Stimulated activated CD4-positive, alpha-beta T cell treated with anti-CD3 and anti-CD28 coated beads, Interleukin-15, amount 100 ng/mL, for 1 hour (primary cell): Measurements from ENCODE around the gene UCK1.
A peak's percentile ranks its signal among the peaks of the same experiment; 100 is the strongest.
"Not testable (repeated sequence)": the region's sequence is repeated elsewhere in the genome, so short reads cannot be mapped to it uniquely, and the experiment has no call there.

Source experiments
- DNase-seq, 2 donors: peaks; one replicate each; pipeline ENCODE4 v3.0.0-alpha.2; 2020; ENCODE audit warnings: low read depth in 1 of 2, low spot score in 1 of 2

UCK1 gene

GRCh38 chr9:131523451-131524435, 7.3 kb downstream of the UCK1 start:
- no peak for DNase-seq

- DNase-seq = no peak
Observed at GRCh38 chr9:131523086-131523388, 8.0 kb downstream of the UCK1 start.

DNA sequence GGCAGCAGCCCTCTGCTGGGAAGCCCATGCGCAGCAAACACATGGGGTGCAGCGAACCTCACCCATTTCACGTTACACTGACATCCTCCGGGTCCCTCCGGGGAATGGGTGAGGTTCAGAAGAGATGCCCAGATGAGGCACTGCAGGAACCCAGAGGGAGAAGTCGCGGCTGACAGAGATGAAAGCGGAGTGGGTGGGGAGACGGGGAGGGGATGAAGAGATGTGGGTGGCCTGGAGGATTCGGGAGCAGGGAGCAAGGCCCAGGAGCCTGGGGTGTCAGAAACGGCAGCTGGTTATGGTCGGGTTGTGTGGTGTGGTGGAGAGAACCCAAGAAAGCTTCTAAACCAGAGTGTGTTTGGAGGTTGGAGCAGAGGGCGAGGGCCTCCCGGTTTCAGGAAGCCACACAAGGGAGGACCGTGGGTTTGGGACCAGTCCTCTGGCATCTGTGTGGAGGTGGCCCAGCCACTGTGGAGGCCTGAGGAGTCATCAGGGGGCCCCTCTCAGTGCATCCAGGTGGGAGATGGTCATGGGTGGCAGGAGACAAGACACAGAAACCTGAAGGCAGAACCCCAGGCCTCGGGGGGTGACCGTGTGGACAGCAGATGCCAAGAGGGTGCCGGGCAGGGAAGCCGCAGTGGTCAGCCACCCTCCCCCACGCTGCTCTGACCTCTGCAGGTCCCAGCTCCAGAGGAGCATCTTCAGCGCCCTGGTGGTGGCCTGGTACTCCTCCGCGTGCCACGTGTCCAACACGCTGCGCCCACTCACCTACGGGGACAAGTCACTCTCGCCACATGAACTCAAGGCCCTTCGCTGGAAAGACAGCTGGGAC, 8.6 kb downstream of the UCK1 start:
- no peak for DNase-seq

GRCh38 chr9:131521822-131522221, 9.2 kb downstream of the UCK1 start:
- DNase-seq = no peak

DNA sequence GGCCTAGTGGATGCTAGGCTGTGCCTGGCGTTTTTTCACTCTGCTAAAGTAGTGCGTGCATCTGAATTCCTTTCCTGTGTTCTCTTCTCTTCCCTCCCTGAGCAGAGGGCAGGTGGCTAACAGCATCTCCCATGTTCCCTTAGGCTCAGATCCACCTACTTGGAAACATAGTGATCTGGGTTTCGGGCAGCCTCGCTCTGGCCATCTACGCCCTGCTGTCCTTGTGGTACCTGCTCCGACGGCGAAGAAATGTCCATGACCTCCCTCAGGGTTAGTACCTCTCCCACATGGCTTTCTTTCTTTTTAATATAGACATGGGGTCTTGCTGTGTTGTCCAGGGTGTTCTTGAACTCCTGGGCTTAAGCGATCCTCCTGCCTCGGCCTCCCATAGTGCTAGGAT, 9.9 kb downstream of the UCK1 start:
- DNase-seq = no peak

GRCh38 chr9:131520503-131520902, 10.6 kb downstream of the UCK1 start:
- DNase-seq = no peak

DNA sequence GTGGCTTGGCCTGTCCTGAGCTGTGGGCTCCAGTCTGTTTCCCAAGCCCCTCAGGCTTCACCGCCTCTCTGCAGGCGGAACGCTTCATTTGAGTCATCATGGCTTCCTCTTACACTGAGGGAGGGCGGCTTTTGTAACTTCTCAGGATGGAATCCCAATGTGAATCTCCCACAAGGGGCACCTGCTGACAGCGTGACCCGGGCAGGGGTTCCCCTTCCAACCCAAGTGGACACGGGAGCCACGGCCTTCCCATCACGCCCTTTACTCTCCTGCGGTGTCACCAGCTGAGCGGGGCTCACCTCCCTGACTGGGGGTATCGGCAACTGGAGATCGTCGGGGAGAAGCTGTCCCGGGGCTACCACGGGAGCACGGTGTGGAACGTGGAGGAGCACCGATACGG, 12.5 kb downstream of the UCK1 start:
- DNase-seq = no peak

GRCh38 chr9:131517761-131518190, 13.3 kb downstream of the UCK1 start:
- no peak for DNase-seq

- no peak for DNase-seq
Observed at GRCh38 chr9:131516930-131517329, 14.1 kb downstream of the UCK1 start.

- no peak for DNase-seq
Observed at GRCh38 chr9:131516100-131516499, 15.0 kb downstream of the UCK1 start.

GRCh38 chr9:131515559-131516031, 15.5 kb downstream of the UCK1 start:
- not testable (repeated sequence) for DNase-seq

GRCh38 chr9:131513177-131513576, 17.9 kb downstream of the UCK1 start:
- no peak for DNase-seq

GRCh38 chr9:131511880-131512279, 19.2 kb downstream of the UCK1 start:
- no peak for DNase-seq

DNA sequence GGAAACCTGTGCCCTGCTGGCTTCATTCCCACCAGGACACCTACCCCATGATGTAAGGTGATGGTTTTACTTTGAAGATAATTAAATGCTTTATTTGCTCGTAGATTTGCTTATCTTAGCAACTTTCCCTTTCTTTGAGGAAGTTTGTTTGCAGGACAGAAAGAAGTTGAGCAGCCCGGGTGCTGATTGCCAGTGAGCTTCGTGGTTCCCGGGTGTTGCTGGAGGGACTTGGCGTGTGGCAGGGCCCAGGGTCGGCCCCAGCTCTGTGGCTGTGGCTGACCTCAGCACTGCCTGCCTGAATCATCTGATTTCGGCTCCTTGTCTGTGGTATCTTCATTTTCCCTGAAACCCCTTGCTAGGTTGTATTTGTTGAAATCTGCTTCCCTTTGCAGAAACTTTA, 19.6 kb downstream of the UCK1 start:
- no peak for DNase-seq

GRCh38 chr9:131505012-131505411, 26.1 kb downstream of the UCK1 start:
- no peak for DNase-seq

DNA sequence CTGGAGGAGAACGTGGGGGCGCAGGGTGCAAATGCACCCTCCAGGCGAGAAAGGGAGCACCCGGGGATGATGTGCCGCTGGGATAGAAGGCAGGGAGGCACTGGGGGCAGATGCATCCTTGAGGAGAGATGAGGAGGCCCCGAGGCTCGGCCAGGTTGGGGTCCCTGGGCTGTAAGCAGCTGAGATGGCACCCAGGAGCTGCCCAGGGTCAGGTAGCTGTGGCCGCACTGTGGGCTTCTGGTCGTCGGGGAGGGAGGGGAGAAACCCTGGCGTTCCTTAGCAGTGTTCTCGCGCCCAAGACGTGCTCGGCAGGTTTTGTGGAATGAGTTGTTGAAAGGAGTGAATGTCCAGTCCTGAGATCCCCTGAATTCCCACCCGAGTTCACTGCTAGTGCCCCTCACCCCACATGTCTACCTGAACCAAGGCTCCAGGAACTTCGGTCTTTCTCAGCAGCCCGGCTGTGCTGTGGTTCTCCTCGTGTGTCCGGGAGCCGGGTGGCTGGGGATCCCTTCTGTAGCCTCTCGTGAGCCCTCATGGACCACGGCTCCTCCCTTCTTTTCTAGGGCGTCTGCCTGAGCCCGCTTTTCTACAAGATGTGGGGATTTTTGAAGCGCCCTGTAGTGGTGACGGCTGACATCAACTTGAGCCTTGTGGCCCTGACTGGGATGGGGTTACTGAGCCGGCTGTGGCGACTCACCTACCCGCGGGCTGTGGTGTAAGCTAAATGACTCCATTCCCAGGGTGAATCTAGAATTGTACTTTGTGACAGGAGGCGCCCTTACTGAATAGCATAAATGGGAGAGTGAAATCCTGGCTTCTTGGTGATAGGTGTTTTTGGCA, 27.2 kb downstream of the UCK1 start:
- peak; percentile 23 to 32 for DNase-seq

GRCh38 chr9:131502781-131503625, 28.1 kb downstream of the UCK1 start, which contains the start of gene POMT1:
TSS of gene POMT1 (plus strand) at chr9:131502918. CDS start at chr9:131504219, 1,301 bp downstream.
- peak; percentile 81 to 83 for DNase-seq

GRCh38 chr9:131500939-131501541, 30.0 kb downstream of the UCK1 start:
- DNase-seq = peak; percentile 17 to 19

DNA sequence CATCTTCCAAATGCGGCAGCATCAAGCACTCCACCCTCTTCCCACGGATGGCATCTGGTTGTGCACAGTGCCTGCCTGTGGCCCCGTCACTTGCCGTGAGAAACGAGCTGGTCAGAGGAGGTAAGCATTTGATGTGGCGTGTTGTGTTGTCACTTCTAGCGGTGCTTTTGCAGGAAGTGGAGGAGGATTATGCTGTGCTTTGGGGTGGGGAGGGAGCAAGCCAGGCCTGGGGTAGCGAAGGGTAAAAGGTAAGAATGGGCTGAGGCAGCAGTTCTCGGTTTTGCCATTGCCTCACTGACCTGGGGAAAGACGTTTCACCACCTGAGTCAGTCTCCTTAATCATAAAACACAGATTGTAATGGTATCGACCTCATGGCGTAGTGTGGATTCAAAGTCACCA, 30.7 kb downstream of the UCK1 start:
- peak; percentile 38 to 43 for DNase-seq
